Transverse colon (tissue), 4 donors: Measurements from ENCODE around the gene RUFY4. TPM values are rescaled to one million over a fixed set of nuclear protein-coding genes. Genes with fewer than 3 reads are reported as not detected.

Source experiments
- DNase-seq: peaks from one replicate; pipeline ENCODE4 v3.0.0-alpha.2; 2019
- H3K27ac ChIP-seq, 4 donors: fragments of 200-600 bp; sonication (generic); 2 replicates each; pipeline ENCODE4 v1.5.1; 2016 to 2018; ENCODE audit warnings: inconsistent platforms in 4 of 4
- H3K27me3 ChIP-seq: fragments of 200-600 bp; sonication (generic); 2 replicates; pipeline ENCODE4 v1.5.1; 2017; ENCODE audit warnings: inconsistent platforms
- H3K36me3 ChIP-seq, 4 donors: fragments of 200-600 bp; sonication (generic); 2 replicates each; pipeline ENCODE4 v1.5.1; 2017 to 2019; ENCODE audit warnings: inconsistent platforms in 4 of 4
- H3K4me1 ChIP-seq, 4 donors: fragments of 200-600 bp; sonication (generic); 2 replicates each; pipeline ENCODE4 v1.5.1; 2017 to 2020; ENCODE audit warnings: inconsistent platforms in 4 of 4
- H3K4me3 ChIP-seq, 4 donors: fragments of 200-600 bp; sonication (generic); 1 replicate in 1 of 4; 2 replicates in 3 of 4; pipeline versions ENCODE4 v1.5.1 to v1.6.1; 2017 to 2019; ENCODE audit warnings: inconsistent platforms in 4 of 4
- H3K9me3 ChIP-seq, 2 donors: fragments of 200-600 bp; sonication (generic); 2 replicates each; pipeline ENCODE4 v1.5.1; 2017 to 2019; ENCODE audit warnings: inconsistent platforms in 2 of 2
- EP300 ChIP-seq: sonication (generic); formaldehyde crosslinking; IDR thresholded peaks from one replicate; pipeline ENCODE4 v1.6.1; 2017; ENCODE audit warnings: antibody characterized with exemption, low read depth
- POLR2A ChIP-seq: fragments of 450-650 bp; IDR thresholded peaks from one replicate; pipeline ENCODE4 v1.6.1; 2016; ENCODE audit warnings: antibody characterized with exemption, mild to moderate bottlenecking, moderate library complexity
- POLR2AphosphoS5 ChIP-seq, 3 donors: sonication (generic); formaldehyde crosslinking; IDR thresholded peaks; one replicate each; pipeline ENCODE4 v1.6.1; 2016; ENCODE audit warnings: antibody characterized with exemption in 3 of 3
- WGBS, 2 donors: methylation state at CpG; one replicate each; pipeline ENCODE4 v1.1.5; 2018; ENCODE audit warnings: low coverage in 1 of 2; 5-methylcytosine and 5-hydroxymethylcytosine counted together
- in situ Hi-C, 4 donors: fragments of 200-750 bp; cut with MboI; loops; one replicate each; pipeline versions ENCODE4 v1.15.0 to v1.15.1; 2017; ENCODE audit warnings: low sequenced_read_pairs in 3 of 4, low pct_ligation_motif_present in 1 of 4, low pct_unique_long_range_greater_than_20kb in 1 of 4
- intact Hi-C: fragments of 100-400 bp; cut with DNase I; formaldehyde crosslinking; loops from one replicate; pipeline ENCODE4 v1.15.1; 2023; ENCODE audit warnings: low total_unique reads
- total RNA-seq, 4 donors: library from RNA; depleted of rRNA; stranded (reverse); fragments of >200 nt; gene quantifications; one replicate each; pipeline ENCODE4 v1.1.0, GENCODE V29; 2016
- TF ChIP-seq, protein P1 (sequence below), 5 experiments: fragments of 200-600 bp in 3 of 5; fragments of 450-650 bp in 2 of 5; sonication (generic) in 3 of 5; IDR thresholded peaks; 1 replicate in 2 of 5; 2 replicates in 3 of 5; pipeline ENCODE4 v1.5.1; 2016 to 2017; ENCODE audit warnings: antibody characterized with exemption in 5 of 5, inconsistent platforms in 3 of 5, mild to moderate bottlenecking in 2 of 5, moderate library complexity in 1 of 5

RUFY4 gene
- total RNA-seq, 4 donors from 2014 or later, result 1.9 TPM; not detected in 3

DNA sequence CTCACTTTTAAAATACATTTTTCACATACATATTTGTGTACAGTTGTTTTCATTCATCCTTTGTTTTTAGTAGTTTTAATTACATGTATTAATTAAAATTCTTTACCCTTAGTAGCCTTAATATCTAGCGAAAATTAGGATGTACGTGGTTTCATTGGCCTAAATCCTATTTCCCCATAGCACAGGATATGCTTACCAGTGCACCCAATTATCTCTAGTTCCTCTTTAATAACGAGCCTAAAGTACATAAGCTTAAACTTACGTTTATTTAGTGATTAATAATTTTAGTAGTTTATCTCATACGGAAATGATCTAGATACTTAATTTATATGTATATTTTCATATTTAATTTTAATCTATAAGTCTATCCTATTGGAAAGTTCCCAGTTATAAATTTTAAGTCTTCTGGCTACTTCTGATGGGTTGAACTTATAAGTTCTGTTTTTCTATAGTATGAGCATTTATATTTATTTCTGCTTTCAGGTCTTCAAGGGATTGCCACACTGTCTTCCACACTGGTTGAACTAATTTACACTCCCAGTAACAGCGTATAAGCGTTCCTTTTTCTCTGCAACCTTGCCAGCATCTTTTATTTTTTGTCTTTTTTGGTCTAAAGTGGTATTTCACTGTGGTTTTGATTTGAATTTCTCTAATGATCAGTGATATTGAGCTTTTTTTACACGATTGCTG is 21.4 kb upstream of the RUFY4 start:
- Histone ChIP-seq H3K4me1 (no peaks in the 10 kb centered on the region), H3K9me3 (no peaks in the 10 kb centered on the region), H3K27ac (peak overlapping the region in 3 of 4 donors; percentile 9 to 40 (median 26)), H3K4me3 (no peak overlapping the region), H3K27me3 (no peaks in the 10 kb centered on the region), H3K36me3 (no peaks in the 10 kb centered on the region)
- DNase-seq, result no peak
- WGBS, 2 donors, result 72% methylated on average over 8 of the region's 8 CpGs
- in situ Hi-C loops, result no loop called here
- TF ChIP-seq EP300 (no peak), POLR2AphosphoS5 (IDR thresholded peaks at IDR 0.05) (no peak), POLR2A (no peak)
- TF ChIP-seq, protein P1, sequence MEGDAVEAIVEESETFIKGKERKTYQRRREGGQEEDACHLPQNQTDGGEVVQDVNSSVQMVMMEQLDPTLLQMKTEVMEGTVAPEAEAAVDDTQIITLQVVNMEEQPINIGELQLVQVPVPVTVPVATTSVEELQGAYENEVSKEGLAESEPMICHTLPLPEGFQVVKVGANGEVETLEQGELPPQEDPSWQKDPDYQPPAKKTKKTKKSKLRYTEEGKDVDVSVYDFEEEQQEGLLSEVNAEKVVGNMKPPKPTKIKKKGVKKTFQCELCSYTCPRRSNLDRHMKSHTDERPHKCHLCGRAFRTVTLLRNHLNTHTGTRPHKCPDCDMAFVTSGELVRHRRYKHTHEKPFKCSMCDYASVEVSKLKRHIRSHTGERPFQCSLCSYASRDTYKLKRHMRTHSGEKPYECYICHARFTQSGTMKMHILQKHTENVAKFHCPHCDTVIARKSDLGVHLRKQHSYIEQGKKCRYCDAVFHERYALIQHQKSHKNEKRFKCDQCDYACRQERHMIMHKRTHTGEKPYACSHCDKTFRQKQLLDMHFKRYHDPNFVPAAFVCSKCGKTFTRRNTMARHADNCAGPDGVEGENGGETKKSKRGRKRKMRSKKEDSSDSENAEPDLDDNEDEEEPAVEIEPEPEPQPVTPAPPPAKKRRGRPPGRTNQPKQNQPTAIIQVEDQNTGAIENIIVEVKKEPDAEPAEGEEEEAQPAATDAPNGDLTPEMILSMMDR (IDR thresholded peaks at IDR 0.05), result no peak
- intact Hi-C loops, result no loop called here

DNA sequence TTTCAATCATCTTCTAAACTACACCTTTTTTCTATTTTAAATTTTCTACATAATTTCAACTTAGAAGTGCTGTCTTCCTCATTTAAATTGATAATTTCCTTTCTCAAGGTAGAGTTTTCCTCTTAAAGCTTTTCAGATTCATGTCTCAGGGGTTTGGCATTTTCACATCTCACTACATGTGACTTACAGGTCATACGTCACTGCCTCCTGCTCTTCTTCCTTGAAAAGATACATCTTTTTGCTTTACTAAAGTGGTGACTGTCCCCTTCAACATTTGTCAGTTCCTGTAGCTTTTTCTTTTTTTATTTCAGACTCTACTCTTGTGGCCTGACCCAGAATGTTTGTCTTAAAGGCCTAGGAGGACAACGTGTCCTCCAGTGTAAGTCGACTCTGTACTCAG is 17.1 kb upstream of the RUFY4 start:
- TF ChIP-seq POLR2AphosphoS5 (IDR thresholded peaks at IDR 0.05) (no peak), EP300 (no peak), POLR2A (no peak)
- TF ChIP-seq, protein P1 (IDR thresholded peaks at IDR 0.05), result no peak
- in situ Hi-C loops (no loop called here), intact Hi-C loops (no loop called here)
- H3K36me3 ChIP-seq, result no peaks in the 10 kb centered on the region
- H3K4me3 ChIP-seq, result no peak overlapping the region
- no peaks in the 10 kb centered on the region for H3K9me3 ChIP-seq
- H3K4me1 ChIP-seq, result no peaks in the 10 kb centered on the region
- H3K27me3 ChIP-seq, result no peaks in the 10 kb centered on the region
- 71 to 76% methylated on average over 1 to 3 of the region's 3 CpGs for WGBS, 2 donors
- no peak for DNase-seq
- H3K27ac ChIP-seq, result no peak overlapping the region

DNA sequence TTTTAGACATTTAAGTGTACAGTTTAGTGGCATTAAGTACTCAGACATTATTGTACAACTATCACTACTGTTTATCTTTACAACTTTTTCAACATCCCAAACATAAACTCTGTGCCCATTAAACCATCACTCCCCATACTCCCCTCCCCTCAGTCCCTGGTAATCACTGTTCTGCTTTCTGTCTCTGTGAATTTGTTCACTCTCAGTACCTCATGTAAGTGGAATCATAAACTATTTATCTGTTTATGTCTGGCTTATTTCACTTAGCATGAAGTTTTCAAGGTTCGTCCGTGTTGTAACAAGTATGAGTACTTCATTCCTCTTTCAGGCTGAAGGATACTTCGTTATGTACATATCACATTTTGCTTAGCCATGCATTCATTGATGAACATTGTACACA is 9.8 kb upstream of the RUFY4 start:
- 65 to 70% methylated on average over 3 of the region's 3 CpGs for WGBS, 2 donors

DNA sequence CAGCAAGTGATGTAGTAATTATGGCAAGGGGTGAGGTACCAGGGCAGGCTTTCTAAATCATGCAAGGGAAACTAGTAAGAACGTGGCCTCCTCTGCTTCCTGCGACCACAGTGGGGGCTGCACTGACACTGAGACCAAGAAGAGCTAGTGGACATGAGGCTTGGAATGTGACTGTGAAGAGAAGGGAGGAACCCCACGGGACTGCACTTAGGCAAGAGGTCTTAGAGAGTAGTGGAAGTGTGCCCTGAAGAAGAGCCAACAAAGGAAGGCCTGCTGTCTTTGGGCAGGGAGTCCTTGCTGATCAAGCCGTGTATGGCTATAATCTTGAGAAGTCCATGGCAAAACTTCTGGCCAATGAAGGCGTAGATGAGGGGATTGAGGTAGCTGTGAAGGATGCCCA is 8.9 kb upstream of the RUFY4 start:
- Histone ChIP-seq H3K36me3 (no peaks in the 10 kb centered on the region), H3K4me1 (no peaks in the 10 kb centered on the region), H3K9me3 (no peaks in the 10 kb centered on the region), H3K27me3 (no peaks in the 10 kb centered on the region), H3K27ac (no peak overlapping the region), H3K4me3 (no peak overlapping the region)
- in situ Hi-C loops (no loop called here), intact Hi-C loops (no loop called here)
- no peak for TF ChIP-seq POLR2AphosphoS5 (IDR thresholded peaks at IDR 0.05)
- TF ChIP-seq POLR2A, result no peak
- no peak for TF ChIP-seq EP300
- TF ChIP-seq, protein P1 (IDR thresholded peaks at IDR 0.05), result no peak
- DNase-seq, result no peak
- 57% methylated on average over 5 of the region's 5 CpGs; no CpG with 5 or more reads in 1 of the 2 donors for WGBS, 2 donors

More for the DNA sequence above, 9.8 kb upstream of the RUFY4 start:
- H3K27me3 ChIP-seq, result no peaks in the 10 kb centered on the region
- no peak for DNase-seq
- intact Hi-C loops (no loop called here), in situ Hi-C loops (no loop called here)
- H3K9me3 ChIP-seq, result no peaks in the 10 kb centered on the region
- H3K27ac ChIP-seq, result no peak overlapping the region
- no peaks in the 10 kb centered on the region for H3K4me1 ChIP-seq
- TF ChIP-seq, protein P1 (IDR thresholded peaks at IDR 0.05), result no peak
- peak in 2 of 3 donors; percentile 39 to 81 for TF ChIP-seq POLR2AphosphoS5 (IDR thresholded peaks at IDR 0.05)
- no peaks in the 10 kb centered on the region for H3K36me3 ChIP-seq
- no peak overlapping the region for H3K4me3 ChIP-seq
